ENCODE results near the gene ZNF408.

- no peak for TF ChIP-seq POLR2A (IDR thresholded peaks at IDR 0.05; ENCODE audit: low read depth, low read length)
- TF ChIP-seq TAF1 (IDR thresholded peaks at IDR 0.05; ENCODE audit: low read depth, low read length) = no peak
- TF ChIP-seq SPI1 (IDR thresholded peaks at IDR 0.05; ENCODE audit: low read depth, low read length) = no peak
These were observed 32.4 kb downstream of the ZNF408 start for GRCh38 chr11:46733234-46733633.

Measured in GM12891 (cell line).